Uterus (tissue), 2 donors: Measurements from ENCODE around the gene MT1H.
"Not testable (repeated sequence)": the region's sequence is repeated elsewhere in the genome, so short reads cannot be mapped to it uniquely, and the experiment has no call there.

Experiments used
- POLR2A ChIP-seq, 2 donors: fragments of 450-650 bp; IDR thresholded peaks; one replicate each; pipeline ENCODE4 v1.6.1; 2016; ENCODE audit warnings: antibody characterized with exemption in 2 of 2, mild to moderate bottlenecking in 1 of 2, moderate library complexity in 1 of 2
- TF ChIP-seq, protein P1 (sequence below), 4 experiments: fragments of 200-600 bp in 2 of 4; fragments of 450-650 bp in 2 of 4; sonication (generic) in 2 of 4; IDR thresholded peaks; one replicate each; pipeline ENCODE4 v1.5.1; 2016 to 2019; ENCODE audit warnings: antibody characterized with exemption in 4 of 4, mild to moderate bottlenecking in 2 of 4, moderate library complexity in 1 of 4

DNA sequence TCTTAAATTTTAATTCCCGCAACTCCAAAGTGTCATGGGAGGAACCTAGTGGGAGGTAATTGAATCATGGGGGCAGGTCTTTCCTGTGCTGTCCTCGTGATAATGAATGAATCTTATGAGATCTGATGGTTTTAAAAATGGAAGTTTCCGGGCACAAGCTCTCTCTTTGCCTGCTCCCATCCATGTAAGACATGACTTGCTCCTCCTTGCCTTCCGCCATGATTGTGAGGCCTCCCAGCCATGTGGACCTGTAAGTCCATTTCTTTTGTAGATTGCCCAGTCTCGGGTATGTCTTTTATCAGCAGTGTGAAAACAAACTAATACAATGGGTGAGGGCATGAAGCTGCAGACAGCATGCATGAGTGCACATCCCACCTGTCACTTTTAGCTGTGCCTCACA lies 46.4 kb upstream of the MT1H start:
- TF ChIP-seq, protein P1, sequence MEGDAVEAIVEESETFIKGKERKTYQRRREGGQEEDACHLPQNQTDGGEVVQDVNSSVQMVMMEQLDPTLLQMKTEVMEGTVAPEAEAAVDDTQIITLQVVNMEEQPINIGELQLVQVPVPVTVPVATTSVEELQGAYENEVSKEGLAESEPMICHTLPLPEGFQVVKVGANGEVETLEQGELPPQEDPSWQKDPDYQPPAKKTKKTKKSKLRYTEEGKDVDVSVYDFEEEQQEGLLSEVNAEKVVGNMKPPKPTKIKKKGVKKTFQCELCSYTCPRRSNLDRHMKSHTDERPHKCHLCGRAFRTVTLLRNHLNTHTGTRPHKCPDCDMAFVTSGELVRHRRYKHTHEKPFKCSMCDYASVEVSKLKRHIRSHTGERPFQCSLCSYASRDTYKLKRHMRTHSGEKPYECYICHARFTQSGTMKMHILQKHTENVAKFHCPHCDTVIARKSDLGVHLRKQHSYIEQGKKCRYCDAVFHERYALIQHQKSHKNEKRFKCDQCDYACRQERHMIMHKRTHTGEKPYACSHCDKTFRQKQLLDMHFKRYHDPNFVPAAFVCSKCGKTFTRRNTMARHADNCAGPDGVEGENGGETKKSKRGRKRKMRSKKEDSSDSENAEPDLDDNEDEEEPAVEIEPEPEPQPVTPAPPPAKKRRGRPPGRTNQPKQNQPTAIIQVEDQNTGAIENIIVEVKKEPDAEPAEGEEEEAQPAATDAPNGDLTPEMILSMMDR (IDR thresholded peaks at IDR 0.05), result not testable (repeated sequence)
- not testable (repeated sequence) for TF ChIP-seq POLR2A (IDR thresholded peaks at IDR 0.05)
